NCI-H2107 (cell line): ENCODE results near the gene GABRB3.
"Not testable (repeated sequence)": the region's sequence is repeated elsewhere in the genome, so short reads cannot be mapped to it uniquely, and the experiment has no call there.

Source experiments
- DNase-seq: peaks from one replicate; lab custom pipeline; 2025; lab: John Stamatoyannopoulos, UW

The GABRB3 gene

GRCh38 chr15:26736502-26737248 is 36.2 kb downstream of the GABRB3 start:
- no peak for DNase-seq

- DNase-seq: no peak
Measured at GRCh38 chr15:26731965-26732364, 40.9 kb downstream of the GABRB3 start.

GRCh38 chr15:26729581-26729980 is 43.3 kb downstream of the GABRB3 start:
- DNase-seq: no peak

GRCh38 chr15:26729030-26729429 is 43.8 kb downstream of the GABRB3 start:
- no peak for DNase-seq

- no peak for DNase-seq
Measured at GRCh38 chr15:26724381-26725150, 48.3 kb downstream of the GABRB3 start.

- no peak for DNase-seq
Measured at GRCh38 chr15:26722621-26723160, 50.2 kb downstream of the GABRB3 start.

GRCh38 chr15:26721232-26721967 is 51.5 kb downstream of the GABRB3 start:
- DNase-seq: no peak

GRCh38 chr15:26720546-26720945 is 52.3 kb downstream of the GABRB3 start:
- no peak for DNase-seq

- not testable (repeated sequence) for DNase-seq
Measured at GRCh38 chr15:26719866-26720265, 53.0 kb downstream of the GABRB3 start.

GRCh38 chr15:26716069-26716468 is 56.8 kb downstream of the GABRB3 start:
- no peak for DNase-seq

- DNase-seq: no peak
Measured at GRCh38 chr15:26713498-26713897, 59.4 kb downstream of the GABRB3 start.

- no peak for DNase-seq
Measured at GRCh38 chr15:26712335-26712734, 60.5 kb downstream of the GABRB3 start.

- no peak for DNase-seq
Measured at GRCh38 chr15:26711445-26711844, 61.4 kb downstream of the GABRB3 start.

GRCh38 chr15:26702381-26702780 is 70.5 kb downstream of the GABRB3 start:
- DNase-seq: no peak

GRCh38 chr15:26698555-26698954 is 74.3 kb downstream of the GABRB3 start:
- DNase-seq: no peak

GRCh38 chr15:26697913-26698312 is 75.0 kb downstream of the GABRB3 start:
- DNase-seq: no peak

GRCh38 chr15:26691249-26691648 is 81.6 kb downstream of the GABRB3 start:
- no peak for DNase-seq

- no peak for DNase-seq
Measured at GRCh38 chr15:26690778-26691177, 82.1 kb downstream of the GABRB3 start.

- DNase-seq: no peak
Measured at GRCh38 chr15:26689462-26689861, 83.4 kb downstream of the GABRB3 start.

GRCh38 chr15:26686547-26687187 is 86.2 kb downstream of the GABRB3 start:
- no peak for DNase-seq

GRCh38 chr15:26682598-26683164 is 90.2 kb downstream of the GABRB3 start:
- no peak for DNase-seq

GRCh38 chr15:26679927-26680326 is 92.9 kb downstream of the GABRB3 start:
- no peak for DNase-seq
